ENCODE measurements around the gene KCNJ11.

GRCh38 chr11:17399236-17399635 lies 10.8 kb upstream of the KCNJ11 start:
- no peak for TF ChIP-seq POLR2A (IDR thresholded peaks at IDR 0.05)
- no peak for TF ChIP-seq CTCF (IDR thresholded peaks at IDR 0.05)
- TF ChIP-seq POLR2AphosphoS5 (IDR thresholded peaks at IDR 0.05; ENCODE audit: insufficient read depth in 1 of 2, low read depth in 1 of 2) = no peak

Data from vagina (tissue), 2 donors.